ENCODE measurements around the gene RNF224.

The RNF224 gene

DNA sequence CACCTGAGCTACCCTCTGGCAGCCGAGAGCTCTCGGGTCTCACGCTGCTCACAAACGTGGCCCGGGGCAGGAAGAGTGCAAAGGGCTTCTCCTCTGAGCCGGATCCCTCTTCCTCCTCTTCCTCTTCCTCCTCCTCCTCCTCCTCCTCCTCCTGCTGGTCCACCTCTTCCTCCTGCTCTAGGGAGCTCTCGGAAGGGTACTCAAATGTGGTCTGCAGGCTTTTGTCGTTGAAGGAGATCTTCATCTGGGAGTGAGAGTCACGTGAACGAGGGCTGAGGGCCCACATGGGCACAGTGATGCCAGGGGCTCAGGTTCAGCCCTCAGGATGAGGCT, 34.9 kb upstream of the RNF224 start:
- no peak for DNase-seq (ENCODE audit: low read depth)

DNA sequence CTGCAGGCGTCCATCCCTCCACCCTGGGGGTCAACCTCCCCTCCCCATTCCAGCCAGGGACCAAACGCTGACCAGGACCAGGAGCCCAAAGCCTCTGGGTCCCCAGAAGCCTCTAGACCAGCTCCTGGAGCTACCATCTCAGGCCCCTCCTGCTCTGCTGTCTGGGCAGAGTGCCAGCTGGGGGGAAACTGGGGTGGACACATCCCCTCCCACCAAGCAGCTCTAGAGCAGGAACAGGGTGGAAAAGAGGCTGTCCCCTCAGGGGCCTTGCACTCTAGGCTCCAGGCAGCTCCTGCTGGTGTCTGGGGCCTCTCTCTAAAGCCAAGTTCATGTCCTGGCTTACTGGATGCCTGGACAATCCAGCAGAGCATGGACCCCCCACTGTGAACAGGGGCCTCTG, 34.4 kb upstream of the RNF224 start:
- no peak for DNase-seq (ENCODE audit: low read depth)

DNA sequence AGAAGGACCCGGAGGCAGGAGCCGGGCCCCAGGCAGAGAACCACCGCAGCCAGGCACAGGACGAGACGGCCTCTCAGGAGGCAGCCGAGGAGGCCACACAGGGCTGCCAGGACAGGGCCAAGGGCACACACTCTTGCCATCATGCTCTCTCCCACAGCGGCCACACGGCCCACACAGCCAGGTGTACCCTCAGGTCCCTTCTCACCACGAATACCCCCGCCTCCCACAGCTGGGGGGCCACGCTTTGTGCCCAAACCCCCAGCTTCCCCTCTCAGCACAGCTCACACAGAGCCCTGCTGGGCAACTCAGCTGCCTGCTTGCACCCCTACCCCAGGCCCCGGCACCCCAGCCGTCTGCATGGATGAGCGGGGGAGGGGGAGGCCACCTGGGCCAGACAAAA, 33.5 kb upstream of the RNF224 start:
- no peak for DNase-seq (ENCODE audit: low read depth)

DNA sequence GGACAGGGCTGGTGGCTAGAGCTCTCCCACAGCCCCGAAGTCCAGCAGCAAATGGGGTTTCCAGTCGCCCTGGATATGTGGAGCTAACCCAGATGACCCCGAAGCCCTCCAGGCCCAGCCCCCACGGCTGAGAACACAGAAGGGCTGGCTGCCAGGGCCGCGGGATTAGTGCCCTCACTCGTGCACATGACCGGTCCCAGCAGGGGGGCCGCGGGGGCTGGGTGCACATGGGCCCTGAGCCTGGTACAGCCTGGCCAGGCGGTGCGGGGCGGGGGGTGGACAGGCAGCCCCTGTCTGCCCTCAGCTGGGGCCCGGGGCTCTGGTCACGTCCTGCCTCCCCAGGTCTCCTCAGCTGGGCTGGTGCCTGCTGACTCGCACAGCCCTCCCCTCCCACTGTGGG, 32.9 kb upstream of the RNF224 start:
- no peak for DNase-seq (ENCODE audit: low read depth)

DNA sequence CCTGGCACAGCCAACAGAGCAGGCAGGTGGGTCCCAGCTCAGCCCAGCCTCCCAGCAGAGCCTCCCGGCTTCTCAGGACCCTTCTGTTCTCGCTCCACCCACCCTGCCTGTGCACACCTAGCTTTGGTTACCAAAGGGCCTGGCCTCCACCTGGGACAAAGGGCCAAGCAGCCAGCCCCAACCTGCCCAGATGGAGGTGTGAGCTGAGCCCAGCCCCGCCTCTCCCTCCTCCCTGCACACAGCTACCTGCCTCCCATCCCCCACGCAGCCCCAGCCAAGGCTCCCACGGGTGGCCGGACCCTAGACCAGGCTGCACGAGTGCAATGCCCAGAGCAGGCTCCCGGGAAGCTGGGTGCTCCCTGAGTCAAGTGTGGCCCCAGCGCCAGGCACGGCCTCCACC, 32.4 kb upstream of the RNF224 start:
- no peak for DNase-seq (ENCODE audit: low read depth)

DNA sequence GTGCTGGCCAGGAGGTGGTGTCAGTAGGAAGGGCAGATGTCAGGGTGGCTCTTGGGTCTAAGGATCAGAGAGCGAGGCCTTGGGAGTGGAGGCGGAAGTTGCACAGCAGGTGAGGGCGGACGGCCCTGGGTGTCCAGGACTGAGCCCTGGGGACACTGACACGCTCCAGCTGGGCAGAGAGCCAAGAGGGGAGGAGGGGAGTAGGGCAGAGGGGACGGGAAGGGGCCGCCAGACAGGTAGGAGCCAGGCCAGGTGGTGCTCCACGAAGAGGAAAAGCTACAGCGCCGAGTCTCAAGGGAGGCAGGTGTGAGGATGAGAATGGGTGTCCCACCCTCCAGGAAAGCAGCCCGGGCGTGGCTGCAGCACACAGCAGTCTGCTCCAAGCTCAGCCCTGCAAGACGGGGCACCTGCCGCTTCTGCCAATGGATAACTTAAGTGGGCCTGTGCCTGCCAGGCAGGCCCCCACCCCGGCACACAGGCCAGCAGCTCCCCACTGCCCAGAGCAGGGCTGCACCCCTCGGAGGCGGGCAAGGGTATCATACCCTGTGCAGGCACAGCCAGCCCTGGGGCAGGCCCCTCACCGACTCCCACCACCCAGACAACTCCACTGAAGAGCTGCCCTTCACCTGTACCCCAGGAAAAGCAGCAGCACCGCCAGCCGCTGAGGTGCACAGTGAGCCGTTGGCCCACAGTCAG, 31.6 kb upstream of the RNF224 start:
- no peak for DNase-seq (ENCODE audit: low read depth)

DNA sequence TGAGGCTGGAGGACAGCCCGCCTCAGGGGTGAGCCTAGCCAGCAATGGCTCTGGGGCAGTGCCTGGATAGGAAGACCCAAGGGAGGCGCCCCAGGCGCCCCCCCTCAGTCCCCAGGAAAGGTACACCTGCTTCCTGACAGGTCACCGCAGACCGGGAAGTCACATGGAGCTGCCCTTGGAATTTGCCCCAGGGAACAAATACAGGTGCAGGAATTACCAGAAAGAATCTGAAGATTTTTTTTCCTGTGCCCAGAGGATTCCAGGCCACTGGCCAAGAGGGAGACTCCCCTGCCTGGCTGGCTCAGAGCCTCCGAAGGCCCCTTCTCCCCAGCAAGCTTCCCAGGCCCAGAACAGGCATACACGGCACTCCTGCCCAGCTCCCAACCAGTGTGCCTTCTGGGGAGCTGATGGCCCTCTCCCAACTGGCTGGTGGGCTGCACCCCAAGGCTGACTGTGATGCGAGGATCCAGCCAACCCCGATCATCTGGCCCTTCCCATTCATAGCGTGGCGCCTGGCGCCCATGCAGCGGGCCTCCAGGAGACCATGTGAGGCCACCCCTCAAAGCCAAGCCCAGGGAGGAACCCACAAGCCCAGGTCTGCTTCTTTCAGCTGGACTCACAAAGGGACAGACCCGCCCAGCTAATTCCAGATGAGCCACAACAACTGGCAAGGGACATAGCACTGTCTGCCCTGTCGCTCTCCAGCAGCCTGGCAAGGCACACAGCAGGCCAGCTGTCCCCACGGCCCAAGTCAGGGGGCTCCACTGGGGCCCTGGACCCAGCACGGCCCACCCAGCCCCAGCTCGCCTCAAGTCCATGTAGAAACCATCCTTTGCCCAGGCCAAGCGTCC, 29.0 kb upstream of the RNF224 start:
- DNase-seq (ENCODE audit: low read depth), result no peak

DNA sequence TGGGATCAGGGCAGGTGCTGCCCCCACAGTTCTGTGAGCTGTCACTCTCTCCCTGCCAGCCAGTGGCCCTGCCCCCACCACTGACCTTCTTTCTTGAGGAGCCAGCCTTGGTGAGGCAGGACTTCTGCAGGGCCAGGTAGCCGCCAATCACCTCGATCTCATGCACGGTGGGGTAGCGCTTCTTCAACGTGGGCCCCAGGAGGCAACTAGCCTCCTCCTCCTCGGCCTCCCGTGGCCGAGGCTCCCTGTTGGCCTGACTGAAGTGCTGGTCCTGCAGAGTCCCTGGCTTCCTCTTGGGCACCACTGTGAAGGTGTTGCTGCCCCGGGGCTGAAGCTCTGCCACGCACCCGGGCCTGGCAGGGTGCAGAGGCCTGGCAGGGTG, 28.4 kb upstream of the RNF224 start:
- no peak for DNase-seq (ENCODE audit: low read depth)

DNA sequence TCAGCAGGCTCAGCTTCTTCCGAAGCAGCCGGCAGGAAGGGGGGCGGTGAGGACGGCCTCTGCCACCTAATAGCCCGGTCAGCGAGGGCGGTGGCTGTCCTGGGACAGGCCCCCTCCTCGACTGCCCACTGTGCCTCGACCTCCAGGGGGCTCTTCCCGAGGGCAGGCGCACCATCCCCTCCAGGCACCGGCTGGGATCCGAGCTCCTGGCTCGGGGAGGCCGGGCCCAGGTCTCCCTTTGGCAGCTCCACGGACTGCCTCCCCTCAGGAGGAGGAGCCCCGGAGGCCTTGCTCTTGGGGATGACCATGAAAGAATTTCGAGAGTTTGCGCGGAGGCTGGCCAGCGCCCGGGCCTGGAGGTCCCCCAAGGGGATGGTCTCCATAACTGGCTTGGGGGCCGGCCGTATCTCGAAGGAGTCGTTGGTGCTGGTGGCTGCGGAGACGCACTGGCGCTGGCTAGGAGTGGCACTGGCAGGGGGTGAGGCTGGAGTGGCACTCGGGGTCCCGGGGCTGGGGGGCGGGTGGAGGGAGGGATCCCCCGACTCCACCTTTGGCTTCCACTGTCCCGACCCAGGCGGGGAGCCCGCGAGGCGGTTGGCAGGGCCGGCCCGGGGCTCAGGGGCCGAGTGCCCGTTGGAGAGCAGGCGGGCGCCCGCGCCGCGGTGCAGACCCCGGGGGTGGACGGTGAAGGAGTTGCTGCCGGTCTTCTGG, 27.7 kb upstream of the RNF224 start:
- DNase-seq (ENCODE audit: low read depth), result no peak

DNA sequence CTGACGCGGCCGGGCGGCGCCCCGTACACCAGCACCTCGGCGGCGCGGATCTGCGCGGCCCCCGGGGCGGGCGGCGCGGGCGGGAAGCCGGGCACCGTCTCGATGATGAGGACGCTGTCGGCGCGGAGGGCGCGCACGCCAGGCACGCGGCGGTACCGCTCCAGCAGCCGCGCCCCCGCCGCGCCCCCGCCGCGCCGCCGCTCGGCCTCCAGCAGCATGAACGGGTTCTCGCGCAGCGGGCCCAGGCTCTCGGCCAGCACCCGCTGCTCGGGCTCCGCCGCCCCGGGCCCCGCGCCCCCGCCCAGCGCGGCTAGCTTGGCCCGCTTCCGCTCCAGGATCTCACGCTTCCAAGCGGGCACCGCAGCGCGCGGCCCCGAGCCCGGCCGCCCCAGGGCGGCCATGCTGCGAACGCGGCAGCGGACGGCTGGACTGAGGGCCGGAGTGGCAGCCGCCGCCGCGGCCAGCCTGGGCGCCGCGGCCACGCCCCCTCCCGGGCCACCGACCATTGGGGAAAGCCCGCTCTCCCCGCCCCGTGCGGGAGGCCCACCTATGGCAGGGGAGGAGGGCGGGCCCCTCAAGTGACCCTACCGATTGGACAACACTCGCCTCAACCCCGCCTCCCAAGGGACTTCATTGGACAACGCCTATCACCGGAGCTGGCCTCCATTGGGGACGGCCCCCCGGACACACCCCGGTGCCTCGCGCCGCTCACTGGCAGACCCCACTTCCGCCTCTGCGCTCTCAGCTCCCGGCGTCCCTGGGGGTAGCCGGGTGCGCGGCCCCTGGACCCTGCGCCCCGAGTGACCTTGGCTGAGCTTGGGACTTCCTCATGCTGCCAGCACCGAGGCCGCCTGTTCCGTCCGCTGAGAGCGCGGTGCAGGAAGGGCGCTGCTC, 26.7 kb upstream of the RNF224 start, which contains the start of gene TPRN:
TPRN (minus strand) TSS at position 431 of the 894 bp plus-strand sequence; CDS start at position 401, 30 bp downstream.
- peak; percentile 99 for DNase-seq (ENCODE audit: low read depth)

DNA sequence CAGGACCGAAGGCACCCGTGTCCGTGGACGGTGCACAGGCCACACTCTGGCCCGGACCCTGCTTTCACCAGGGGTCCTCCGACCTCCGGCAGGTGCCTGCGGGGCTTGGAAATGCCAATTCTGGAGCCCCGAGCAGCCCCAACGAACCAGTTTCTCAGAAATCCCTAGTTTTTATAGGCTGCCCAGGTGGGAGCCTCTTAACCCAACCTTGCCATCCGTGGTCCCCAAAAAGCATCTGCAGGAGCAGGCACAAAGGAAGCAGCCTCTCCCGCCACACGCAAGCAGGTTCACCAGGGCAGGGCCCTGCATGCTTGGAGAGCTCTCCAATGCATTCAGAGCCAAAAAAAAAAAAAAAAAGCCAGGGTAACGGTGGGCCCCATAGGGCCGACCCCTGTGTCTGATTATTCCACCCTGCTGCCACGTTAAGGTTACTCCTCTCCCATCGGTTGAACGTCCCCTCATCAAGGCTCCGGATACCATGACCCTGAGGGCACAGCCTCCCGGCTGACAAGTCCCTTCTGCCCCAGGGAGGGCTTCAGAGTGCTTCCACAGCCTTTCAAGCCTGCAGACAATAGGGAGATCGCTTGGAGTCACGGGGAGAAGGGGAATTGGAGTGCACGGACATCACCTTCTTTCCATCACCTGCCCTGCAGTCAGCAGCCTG, 26.0 kb upstream of the RNF224 start:
- no peak for DNase-seq (ENCODE audit: low read depth)

DNA sequence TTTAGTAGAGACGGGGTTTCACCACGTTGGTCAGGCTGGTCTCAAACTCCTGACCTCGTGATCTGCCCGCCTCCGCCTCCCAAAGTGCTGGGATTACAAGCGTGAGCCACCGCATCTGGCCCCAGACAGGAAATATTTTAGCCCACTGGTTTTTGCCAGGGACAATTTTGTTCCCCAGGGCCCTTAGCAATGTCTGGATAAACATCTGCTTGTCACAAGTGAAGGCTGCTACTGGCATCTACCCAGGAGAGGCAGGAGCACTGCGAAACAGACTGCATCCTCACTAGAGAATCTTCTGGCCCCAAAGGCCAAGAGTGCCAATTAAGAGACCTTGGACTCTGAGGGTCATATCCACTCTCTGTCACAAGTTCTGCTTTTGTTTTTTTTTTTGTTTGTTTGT, 24.3 kb upstream of the RNF224 start:
- no peak for DNase-seq (ENCODE audit: low read depth)

DNA sequence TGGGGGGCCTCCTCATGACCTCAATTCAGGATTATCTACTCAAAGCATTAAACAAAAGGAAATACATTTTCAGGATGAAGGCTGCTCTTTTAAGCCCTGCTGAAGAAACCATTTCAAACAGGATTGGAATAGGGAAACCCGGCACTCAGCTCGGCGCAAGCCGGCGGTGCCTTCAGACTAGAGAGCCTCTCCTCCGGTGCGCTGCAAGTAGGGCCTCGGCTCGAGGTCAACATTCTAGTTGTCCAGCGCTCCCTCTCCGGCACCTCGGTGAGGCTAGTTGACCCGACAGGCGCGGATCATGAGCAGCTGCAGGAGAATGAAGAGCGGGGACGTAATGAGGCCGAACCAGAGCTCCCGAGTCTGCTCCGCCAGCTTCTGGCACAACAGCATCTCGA, 22.6 kb upstream of the RNF224 start:
- no peak for DNase-seq (ENCODE audit: low read depth)

DNA sequence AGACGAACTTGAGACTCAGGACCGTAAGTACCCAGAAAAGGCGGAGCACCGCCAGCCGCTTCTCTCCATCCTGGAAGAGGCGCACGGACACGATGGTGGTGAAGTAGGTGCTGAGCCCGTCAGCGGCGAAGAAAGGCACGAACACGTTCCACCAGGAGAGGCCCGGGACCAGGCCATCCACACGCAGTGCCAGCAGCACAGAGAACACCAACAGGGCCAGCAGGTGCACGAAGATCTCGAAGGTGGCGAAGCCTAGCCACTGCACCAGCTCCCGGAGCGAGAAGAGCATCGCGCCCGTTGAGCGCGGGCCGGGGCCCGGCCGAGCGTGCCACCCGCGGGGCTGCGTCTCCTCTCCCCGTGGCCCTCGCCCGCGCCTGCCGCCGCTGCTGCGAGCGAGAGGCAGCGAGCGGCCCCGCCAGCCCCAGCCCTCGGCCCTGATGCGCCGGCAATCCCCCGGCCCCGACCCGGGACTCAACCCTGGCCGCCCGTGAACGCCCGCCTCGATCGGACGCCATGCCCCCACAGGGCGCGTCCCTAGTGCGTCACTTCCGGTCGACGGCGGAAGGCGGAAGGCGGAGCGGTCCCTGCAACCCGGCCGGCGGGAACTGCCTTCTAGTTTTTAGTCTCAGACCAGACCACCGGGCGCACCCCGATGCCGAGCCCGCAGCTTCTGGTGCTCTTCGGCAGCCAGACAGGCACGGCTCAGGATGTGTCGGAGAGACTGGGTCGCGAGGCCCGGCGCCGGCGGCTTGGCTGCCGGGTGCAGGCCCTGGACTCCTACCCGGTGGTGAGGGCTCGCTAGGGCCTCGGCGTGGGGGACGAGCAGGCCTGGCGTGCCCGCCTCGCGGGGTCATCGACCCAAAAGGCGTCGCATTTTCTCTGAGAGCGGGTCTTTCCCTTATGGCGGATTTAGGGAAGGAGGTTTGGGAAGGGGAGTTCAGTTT, 21.9 kb upstream of the RNF224 start, which contains the start of the genes NDOR1 and TMEM203:
NDOR1 (plus strand) TSS at position 575 of the 944 bp plus-strand sequence; CDS start at position 653, 78 bp downstream.
TMEM203 (minus strand) TSS at position 523 of the 944 bp plus-strand sequence; CDS start at position 289, 234 bp downstream.
- peak; percentile 73 for DNase-seq (ENCODE audit: low read depth)

DNA sequence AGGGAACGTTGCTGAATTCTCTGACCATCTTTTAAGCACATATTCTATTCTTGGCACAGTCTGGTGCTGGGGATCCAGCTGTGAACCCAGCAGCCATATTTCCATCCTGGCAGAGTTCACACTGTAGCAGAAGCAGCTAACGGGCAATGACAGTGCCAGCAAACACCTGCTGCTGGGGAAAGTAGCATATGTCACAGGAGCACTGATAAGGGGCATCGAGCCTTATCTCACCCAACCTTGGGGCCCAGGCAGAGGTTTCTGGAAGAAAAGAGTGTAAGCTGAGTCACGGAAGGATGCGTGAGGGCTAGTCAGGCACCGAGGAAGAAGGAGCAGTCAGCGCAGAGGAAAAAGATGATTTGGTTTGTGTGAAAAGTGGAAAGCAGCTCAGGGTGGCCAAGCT, 20.7 kb upstream of the RNF224 start:
- DNase-seq (ENCODE audit: low read depth), result no peak

DNA sequence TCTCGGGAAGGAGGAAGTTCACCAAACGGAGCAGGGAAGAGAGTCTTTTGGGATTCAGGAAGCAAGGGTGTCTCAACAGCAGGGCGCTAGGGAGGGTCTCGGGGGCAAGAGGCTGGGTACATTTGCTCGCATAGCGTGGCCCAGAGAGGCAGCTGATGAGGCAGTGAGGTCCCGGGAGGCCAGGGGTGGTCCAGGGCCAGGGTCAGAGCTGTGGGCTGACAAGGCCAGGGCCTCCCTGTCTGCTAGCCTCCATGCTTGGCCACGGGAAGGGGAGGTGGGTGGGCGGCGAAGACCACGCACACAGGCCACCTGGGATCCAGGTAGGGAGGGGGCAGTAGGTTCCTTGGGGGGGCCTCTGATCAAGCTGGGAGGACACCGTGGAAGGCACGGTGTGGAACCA, 15.8 kb upstream of the RNF224 start:
- DNase-seq (ENCODE audit: low read depth), result no peak

DNA sequence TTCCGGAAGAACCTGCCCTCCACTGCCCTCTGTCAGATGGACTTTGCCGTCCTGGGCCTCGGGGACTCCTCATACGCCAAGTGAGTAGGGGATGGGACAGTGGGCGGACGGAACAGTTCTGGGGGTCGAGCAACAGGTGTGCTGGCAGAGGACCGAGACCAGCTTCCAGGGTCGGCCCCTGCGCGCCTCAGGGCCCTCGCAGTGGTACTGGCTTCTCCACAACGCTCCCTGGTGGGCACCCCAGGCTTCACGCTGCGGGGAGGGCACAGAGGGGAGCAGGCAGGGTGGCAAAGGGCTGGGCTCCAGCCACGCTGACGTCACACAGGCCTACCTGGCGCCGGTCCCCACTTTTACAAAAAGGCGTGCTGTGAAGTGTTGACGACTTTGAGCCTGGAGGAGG, 14.8 kb upstream of the RNF224 start:
- no peak for DNase-seq (ENCODE audit: low read depth)

DNA sequence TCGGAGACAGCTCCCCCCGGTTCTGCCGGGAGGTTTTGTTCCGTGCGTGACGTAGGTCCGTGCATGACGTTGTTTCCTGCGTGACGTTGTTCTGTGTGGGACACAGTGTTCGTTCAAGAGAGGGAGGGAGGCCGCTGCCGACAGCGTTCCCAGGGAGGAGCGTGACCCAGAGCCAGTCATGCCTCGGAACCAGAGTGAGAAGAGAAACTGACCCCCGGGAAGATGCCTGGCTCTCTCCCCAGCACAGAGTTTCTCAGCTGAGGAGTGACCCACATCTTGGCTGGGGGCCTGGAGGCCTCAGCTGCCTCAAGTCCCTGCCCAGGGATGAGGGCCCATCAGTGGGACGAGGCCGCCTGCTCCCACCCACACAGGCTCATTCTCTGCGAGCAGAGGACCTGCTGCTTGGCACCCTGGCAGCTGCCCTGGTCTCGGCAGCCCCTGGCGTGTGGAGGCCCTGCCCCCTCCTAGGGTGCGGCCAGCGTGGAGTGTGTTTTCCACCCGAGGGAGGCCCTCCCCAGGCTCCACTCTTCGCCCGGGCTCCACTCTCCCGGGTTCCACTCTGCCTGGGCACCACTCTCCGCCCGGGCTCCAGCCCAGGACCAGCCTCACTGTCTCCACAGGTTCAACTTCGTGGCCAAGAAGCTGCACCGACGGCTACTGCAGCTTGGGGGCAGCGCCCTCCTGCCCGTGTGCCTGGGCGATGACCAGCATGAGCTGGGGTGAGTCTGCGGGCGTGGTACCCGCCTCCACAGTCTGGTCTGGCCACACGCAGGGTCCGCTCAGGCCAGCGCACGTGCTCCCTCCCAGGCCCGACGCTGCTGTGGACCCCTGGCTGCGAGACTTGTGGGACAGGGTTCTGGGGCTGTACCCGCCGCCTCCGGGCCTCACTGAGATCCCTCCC, 13.9 kb upstream of the RNF224 start:
- no peak for DNase-seq (ENCODE audit: low read depth)

DNA sequence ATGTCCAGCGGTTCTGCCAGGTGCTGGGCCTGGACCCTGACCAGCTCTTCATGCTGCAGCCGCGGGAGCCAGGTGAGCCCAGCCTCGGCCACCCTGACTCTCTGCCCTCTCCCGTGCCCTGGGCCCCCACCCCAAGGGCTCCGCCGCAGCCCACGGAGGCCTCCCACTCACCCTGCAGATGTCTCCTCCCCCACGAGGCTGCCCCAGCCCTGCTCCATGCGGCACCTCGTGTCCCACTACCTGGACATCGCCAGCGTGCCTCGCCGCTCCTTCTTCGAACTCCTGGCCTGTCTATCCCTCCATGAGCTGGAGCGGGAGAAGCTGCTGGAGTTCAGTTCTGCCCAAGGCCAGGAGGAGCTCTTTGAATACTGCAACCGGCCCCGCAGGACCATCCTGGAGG, 12.7 kb upstream of the RNF224 start:
- DNase-seq (ENCODE audit: low read depth), result no peak

Measured in stromal cell of bone marrow (primary cell).